ENCODE data around the gene FGF21. TPM values are rescaled to one million over a fixed set of nuclear protein-coding genes. Genes with fewer than 3 reads are reported as not detected.
"Not testable (repeated sequence)": the region's sequence is repeated elsewhere in the genome, so short reads cannot be mapped to it uniquely, and the experiment has no call there.

FGF21 gene
- total RNA-seq, 1 donor: not detected

DNA sequence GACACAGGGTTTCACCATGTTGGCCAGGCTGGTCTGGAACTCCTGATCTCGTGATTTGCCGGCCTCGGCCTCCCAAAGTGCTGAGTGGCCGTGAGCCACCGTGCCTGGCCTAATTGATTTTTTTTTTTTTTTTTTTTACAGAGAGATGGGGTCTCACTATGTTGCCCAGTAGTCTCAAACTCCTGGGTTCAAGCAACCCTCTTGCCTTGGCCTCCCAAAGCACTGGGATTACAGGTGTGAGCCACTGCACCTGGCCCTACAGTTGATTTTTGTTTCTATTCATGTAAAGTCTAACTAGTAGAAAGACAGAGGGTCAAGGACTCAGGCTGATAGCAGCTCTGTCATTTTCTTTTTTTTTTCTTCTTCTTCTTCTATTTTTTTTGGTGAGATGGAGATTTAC, 21.8 kb downstream of the FGF21 start:
- DNase-seq (ENCODE audit: low read depth): no peak
- no peak overlapping the region for H3K4me3 ChIP-seq (ENCODE audit: low read depth, low read length)
- TF ChIP-seq, protein P1, sequence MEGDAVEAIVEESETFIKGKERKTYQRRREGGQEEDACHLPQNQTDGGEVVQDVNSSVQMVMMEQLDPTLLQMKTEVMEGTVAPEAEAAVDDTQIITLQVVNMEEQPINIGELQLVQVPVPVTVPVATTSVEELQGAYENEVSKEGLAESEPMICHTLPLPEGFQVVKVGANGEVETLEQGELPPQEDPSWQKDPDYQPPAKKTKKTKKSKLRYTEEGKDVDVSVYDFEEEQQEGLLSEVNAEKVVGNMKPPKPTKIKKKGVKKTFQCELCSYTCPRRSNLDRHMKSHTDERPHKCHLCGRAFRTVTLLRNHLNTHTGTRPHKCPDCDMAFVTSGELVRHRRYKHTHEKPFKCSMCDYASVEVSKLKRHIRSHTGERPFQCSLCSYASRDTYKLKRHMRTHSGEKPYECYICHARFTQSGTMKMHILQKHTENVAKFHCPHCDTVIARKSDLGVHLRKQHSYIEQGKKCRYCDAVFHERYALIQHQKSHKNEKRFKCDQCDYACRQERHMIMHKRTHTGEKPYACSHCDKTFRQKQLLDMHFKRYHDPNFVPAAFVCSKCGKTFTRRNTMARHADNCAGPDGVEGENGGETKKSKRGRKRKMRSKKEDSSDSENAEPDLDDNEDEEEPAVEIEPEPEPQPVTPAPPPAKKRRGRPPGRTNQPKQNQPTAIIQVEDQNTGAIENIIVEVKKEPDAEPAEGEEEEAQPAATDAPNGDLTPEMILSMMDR (IDR thresholded peaks at IDR 0.05; ENCODE audit: insufficient read depth, low read depth, low read length): no peak

GRCh38 chr19:48777720-48778119, 22.4 kb downstream of the FGF21 start:
- DNase-seq (ENCODE audit: low read depth): no peak
- H3K4me3 ChIP-seq (ENCODE audit: low read depth, low read length): no peak overlapping the region
- TF ChIP-seq, protein P1 (IDR thresholded peaks at IDR 0.05; ENCODE audit: insufficient read depth, low read depth, low read length): no peak

GRCh38 chr19:48779636-48780035, 24.3 kb downstream of the FGF21 start:
- no peak for DNase-seq (ENCODE audit: low read depth)
- no peak overlapping the region for H3K4me3 ChIP-seq (ENCODE audit: low read depth, low read length)
- TF ChIP-seq, protein P1 (IDR thresholded peaks at IDR 0.05; ENCODE audit: insufficient read depth, low read depth, low read length): no peak

DNA sequence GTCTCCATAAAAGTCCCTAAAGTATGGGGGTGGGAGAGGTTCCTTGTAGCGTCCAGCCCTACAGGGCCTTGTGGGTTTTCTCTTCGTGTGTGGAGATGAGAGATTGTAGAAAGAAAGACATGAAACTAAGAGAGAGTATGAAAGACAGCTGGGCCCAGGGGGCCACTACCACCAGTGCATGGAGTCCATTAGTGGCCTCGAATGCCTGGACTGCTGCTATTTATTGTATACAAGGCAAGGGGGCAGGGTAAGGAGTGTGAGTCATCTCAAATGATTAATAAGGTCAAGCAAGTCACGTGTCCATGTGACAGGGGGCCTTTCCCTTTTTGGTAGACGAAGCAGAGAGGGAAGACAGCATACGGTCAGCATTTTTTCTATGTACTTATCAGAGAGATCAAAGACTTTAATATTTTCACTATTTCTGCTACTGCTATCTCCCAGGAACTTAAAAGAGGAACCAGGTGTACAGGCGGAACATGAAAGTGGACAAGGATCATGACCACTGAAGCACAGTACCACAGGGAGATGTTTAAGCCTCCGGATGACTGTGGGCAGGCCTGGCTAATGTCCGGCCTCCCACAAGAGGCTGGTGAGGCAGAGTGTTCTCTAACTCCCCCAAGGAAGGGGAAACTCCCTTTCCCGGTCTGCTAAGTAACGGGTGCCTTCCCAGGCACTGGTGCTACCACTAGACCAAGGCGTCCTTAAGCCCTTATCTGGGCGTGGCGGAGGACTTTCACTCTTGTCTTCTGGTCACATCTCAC, 25.5 kb downstream of the FGF21 start:
- DNase-seq (ENCODE audit: low read depth): peak; percentile 90

GRCh38 chr19:48784527-48784926, 29.2 kb downstream of the FGF21 start:
- DNase-seq (ENCODE audit: low read depth): peak; percentile 41
- no peak overlapping the region for H3K4me3 ChIP-seq (ENCODE audit: low read depth, low read length)
- TF ChIP-seq, protein P1 (IDR thresholded peaks at IDR 0.05; ENCODE audit: insufficient read depth, low read depth, low read length): peak; percentile 30

More for the DNA sequence above, 25.5 kb downstream of the FGF21 start:
- H3K4me3 ChIP-seq (ENCODE audit: low read depth, low read length): no peak overlapping the region
- TF ChIP-seq, protein P1 (IDR thresholded peaks at IDR 0.05; ENCODE audit: insufficient read depth, low read depth, low read length): no peak

- not testable (repeated sequence) for H3K4me3 ChIP-seq (ENCODE audit: low read depth, low read length); DNase-seq (ENCODE audit: low read depth)
These were observed 31.1 kb downstream of the FGF21 start for GRCh38 chr19:48786422-48786821.

- not testable (repeated sequence) for DNase-seq (ENCODE audit: low read depth); H3K4me3 ChIP-seq (ENCODE audit: low read depth, low read length)
These were observed 32.0 kb downstream of the FGF21 start for GRCh38 chr19:48787331-48787730.

DNA sequence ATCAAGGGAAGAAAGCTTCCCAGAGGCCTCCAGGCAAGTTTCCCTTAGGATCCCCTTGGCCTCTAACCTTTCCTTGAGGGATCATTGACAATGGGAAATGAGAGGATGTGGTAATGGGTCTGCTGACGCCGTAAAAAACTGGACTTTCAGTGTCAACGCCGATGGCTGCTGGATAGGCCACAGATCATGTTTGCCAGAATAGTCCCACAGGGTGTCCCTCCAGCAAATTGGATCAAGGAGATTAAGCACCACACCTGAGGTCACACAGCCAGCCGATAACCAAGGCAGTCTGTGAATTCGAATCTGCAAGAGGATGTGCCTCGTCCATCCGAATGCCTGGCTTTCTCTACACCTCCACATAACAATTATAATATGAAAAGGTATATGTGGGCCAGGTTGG, 37.9 kb downstream of the FGF21 start:
- TF ChIP-seq, protein P1 (IDR thresholded peaks at IDR 0.05; ENCODE audit: insufficient read depth, low read depth, low read length): no peak
- no peak overlapping the region for H3K4me3 ChIP-seq (ENCODE audit: low read depth, low read length)
- DNase-seq (ENCODE audit: low read depth): no peak
